ENCODE results near the gene RPL26.

RPL26 gene

DNA sequence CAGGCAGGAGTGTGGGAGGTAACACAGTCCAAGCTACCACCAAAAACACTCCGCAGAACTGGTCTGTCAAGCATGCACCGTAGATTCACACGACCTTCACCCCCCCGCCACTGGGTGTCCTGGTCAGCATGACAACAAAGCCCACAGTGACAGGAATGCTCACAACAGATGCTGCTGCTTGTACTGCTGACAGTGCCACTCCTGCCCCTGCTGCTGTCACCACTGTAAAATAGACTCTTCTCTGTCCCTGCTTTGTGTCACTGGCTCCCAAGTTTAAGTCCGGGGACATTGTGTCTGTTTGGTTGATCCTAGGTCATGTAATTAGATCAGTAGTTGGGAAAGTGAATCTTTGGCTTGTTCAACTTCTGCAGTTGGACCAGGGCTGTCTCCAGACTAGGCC is 50.3 kb downstream of the RPL26 start (continued):
- TF ChIP-seq, protein P1, sequence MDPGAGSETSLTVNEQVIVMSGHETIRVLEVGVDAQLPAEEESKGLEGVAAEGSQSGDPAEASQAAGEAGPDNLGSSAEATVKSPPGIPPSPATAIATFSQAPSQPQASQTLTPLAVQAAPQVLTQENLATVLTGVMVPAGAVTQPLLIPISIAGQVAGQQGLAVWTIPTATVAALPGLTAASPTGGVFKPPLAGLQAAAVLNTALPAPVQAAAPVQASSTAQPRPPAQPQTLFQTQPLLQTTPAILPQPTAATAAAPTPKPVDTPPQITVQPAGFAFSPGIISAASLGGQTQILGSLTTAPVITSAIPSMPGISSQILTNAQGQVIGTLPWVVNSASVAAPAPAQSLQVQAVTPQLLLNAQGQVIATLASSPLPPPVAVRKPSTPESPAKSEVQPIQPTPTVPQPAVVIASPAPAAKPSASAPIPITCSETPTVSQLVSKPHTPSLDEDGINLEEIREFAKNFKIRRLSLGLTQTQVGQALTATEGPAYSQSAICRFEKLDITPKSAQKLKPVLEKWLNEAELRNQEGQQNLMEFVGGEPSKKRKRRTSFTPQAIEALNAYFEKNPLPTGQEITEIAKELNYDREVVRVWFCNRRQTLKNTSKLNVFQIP (CRISPR knock-in tag; IDR thresholded peaks at IDR 0.05; ENCODE audit: borderline replicate concordance, low read depth), result no peak

DNA sequence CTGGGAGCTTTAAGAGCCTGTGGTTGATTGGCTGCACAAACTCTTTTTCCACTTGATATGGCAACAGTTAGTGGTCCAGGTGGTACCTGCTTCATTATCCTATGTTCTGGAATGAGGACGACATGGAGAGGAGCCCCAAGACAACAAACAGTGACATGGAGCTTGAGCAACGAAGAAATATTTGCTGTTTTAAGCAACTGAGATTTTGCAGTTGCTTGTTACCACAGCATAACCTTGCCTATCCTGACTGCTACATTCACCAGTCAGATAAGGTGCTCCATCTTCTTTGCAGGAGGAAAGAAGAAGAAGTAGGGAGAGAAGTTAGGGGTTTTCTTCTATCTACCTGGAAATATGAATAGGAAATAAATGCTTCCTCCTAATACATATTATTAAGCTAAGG is 50.9 kb downstream of the RPL26 start:
- ATAC-seq, result no peak

More for the DNA sequence above, 50.9 kb downstream of the RPL26 start:
- TF ChIP-seq, protein P2, sequence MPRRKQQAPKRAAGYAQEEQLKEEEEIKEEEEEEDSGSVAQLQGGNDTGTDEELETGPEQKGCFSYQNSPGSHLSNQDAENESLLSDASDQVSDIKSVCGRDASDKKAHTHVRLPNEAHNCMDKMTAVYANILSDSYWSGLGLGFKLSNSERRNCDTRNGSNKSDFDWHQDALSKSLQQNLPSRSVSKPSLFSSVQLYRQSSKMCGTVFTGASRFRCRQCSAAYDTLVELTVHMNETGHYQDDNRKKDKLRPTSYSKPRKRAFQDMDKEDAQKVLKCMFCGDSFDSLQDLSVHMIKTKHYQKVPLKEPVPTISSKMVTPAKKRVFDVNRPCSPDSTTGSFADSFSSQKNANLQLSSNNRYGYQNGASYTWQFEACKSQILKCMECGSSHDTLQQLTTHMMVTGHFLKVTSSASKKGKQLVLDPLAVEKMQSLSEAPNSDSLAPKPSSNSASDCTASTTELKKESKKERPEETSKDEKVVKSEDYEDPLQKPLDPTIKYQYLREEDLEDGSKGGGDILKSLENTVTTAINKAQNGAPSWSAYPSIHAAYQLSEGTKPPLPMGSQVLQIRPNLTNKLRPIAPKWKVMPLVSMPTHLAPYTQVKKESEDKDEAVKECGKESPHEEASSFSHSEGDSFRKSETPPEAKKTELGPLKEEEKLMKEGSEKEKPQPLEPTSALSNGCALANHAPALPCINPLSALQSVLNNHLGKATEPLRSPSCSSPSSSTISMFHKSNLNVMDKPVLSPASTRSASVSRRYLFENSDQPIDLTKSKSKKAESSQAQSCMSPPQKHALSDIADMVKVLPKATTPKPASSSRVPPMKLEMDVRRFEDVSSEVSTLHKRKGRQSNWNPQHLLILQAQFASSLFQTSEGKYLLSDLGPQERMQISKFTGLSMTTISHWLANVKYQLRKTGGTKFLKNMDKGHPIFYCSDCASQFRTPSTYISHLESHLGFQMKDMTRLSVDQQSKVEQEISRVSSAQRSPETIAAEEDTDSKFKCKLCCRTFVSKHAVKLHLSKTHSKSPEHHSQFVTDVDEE (CRISPR knock-in tag; IDR thresholded peaks at IDR 0.05), result no peak
- TF ChIP-seq RARB (CRISPR knock-in tag; IDR thresholded peaks at IDR 0.05) (no peak), ZFP3 (CRISPR knock-in tag; IDR thresholded peaks at IDR 0.05) (no peak), ISL1 (CRISPR knock-in tag; IDR thresholded peaks at IDR 0.05) (no peak), ZNF70 (CRISPR knock-in tag; IDR thresholded peaks at IDR 0.05) (no peak), ARNTL (CRISPR knock-in tag; IDR thresholded peaks at IDR 0.05; ENCODE audit: borderline replicate concordance, low read depth) (no peak), TCF4 (CRISPR knock-in tag; IDR thresholded peaks at IDR 0.05; ENCODE audit: borderline replicate concordance) (no peak), ZNF565 (CRISPR knock-in tag; conservative IDR thresholded peaks at IDR 0.05; ENCODE audit: low read depth) (no peak), ESRRG (CRISPR knock-in tag; IDR thresholded peaks at IDR 0.05) (no peak), SNAI2 (CRISPR knock-in tag; IDR thresholded peaks at IDR 0.05) (no peak), TOX (CRISPR knock-in tag; IDR thresholded peaks at IDR 0.05; ENCODE audit: borderline replicate concordance) (no peak)
- TF ChIP-seq, protein P3, sequence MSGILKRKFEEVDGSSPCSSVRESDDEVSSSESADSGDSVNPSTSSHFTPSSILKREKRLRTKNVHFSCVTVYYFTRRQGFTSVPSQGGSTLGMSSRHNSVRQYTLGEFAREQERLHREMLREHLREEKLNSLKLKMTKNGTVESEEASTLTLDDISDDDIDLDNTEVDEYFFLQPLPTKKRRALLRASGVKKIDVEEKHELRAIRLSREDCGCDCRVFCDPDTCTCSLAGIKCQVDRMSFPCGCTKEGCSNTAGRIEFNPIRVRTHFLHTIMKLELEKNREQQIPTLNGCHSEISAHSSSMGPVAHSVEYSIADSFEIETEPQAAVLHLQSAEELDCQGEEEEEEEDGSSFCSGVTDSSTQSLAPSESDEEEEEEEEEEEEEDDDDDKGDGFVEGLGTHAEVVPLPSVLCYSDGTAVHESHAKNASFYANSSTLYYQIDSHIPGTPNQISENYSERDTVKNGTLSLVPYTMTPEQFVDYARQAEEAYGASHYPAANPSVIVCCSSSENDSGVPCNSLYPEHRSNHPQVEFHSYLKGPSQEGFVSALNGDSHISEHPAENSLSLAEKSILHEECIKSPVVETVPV (CRISPR knock-in tag; IDR thresholded peaks at IDR 0.05), result no peak

All from SK-N-SH treated with all-trans-retinoic acid at 6 μM for 48 hours (cell line).